GM19467 (cell line): ENCODE measurements around the gene SNX1.
"Not testable (repeated sequence)": the region's sequence is repeated elsewhere in the genome, so short reads cannot be mapped to it uniquely, and the experiment has no call there.

Experiments
- ATAC-seq: cut with Tn5 transposase; IDR thresholded peaks from one replicate; pipeline ENCODE4 v1.9.1; 2021; ENCODE audit warnings: mild to moderate bottlenecking, moderate library complexity; ENCODE audit not compliant: unreplicated experiment

SNX1 gene

GRCh38 chr15:64095795-64096667 is at the start of gene SNX1:
Gene SNX1 (plus strand): TSS chr15:64095982. CDS start chr15:64096014, 32 bp downstream.
- ATAC-seq: peak; percentile 45

DNA sequence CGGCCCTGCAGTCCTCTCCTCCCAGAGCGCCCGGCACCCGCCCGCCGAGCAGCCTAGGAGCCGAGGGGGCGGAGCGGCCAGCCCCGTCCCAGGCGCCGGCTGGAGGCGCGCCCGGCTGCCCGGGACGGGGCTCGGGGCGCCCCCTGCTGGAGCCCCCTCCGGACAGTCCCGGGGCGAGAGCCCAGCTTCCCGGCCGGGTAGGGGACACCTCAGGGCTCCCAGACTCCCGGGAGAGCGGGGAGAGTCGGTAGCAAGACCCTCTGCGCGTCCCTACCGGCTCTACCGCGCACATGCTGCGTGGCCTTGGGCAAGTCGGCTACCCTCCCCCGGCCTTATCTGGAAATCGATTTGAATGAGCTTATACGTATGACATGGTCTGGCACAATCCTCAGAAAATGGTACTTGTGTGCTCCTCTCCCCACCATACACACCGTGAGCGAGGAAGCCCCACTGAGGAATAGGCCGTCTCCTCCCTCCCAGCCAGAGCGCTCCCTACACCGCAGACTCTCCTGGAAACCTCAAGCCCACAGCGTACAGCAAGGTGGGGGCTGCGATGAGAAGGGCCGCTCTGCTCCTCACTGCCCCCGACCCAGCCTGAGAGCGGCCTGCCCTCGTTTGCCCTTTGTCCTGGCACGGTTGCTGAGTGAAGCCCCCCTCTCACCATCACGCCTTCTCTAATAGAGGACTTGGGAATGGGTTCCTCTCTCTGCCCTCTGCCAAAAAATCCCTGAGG is 49.2 kb upstream of the SNX1 start, which contains the start of gene DAPK2:
Gene DAPK2, minus strand, starts transcription at position 65 of the 733 bp plus-strand sequence. CDS start 6,224 bp downstream, outside the sequence.
- peak; percentile 54 for ATAC-seq

- no peak for ATAC-seq
Observed at GRCh38 chr15:64048781-64049460, 46.9 kb upstream of the SNX1 start.

DNA sequence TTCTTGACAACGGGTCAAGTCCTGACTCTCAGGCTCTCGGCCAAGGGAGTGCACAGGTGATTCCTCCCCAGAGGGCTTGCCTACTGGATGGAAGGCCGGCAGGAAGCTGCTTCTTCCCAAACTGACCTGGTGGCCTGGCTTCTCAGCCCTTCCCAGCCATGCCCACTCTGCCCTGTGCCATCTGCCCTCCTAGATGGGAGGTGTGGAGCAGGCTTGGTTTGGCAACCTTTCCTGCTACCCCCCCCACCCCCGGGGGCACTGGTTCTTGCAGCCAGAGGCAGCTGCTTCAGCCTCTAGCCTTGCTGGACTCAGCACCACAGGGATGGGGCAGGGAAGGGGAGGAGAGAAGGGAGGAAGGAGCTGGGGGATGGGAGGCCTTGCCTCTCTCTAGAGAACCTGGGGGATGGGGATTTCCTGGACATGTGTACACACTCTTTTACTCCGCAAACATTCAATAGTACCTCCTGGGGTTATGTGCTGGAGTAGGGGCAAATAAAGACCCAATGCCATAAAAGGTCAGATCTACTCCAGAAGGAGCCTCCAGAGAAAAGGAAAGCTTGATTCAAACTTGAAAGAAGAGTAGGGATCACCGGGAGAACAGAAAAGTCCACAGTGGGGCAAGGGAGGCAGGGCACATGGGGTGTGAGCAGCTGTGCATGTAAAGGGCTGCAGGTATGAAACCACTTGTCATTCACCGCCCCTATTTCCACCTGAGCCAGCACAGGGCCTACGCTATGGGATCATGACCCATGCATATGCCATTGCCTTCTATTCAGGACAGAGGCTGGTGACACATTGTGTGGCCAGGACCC is 45.3 kb upstream of the SNX1 start:
- no peak for ATAC-seq

DNA sequence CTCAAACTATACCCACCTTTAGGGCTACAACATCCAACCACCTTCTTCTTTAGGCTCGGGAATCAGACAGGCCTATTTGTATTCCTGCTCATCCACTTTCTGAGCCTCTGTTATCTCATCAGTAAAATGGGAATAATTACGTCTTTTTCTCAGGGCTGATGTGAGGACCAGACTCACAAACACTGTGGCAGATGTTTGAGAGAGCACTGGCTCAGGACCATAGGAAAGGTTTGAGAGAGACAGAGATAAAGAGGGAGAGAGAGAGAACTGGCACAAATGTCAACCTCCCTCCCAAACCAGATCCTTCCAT is 44.7 kb upstream of the SNX1 start:
- no peak for ATAC-seq

DNA sequence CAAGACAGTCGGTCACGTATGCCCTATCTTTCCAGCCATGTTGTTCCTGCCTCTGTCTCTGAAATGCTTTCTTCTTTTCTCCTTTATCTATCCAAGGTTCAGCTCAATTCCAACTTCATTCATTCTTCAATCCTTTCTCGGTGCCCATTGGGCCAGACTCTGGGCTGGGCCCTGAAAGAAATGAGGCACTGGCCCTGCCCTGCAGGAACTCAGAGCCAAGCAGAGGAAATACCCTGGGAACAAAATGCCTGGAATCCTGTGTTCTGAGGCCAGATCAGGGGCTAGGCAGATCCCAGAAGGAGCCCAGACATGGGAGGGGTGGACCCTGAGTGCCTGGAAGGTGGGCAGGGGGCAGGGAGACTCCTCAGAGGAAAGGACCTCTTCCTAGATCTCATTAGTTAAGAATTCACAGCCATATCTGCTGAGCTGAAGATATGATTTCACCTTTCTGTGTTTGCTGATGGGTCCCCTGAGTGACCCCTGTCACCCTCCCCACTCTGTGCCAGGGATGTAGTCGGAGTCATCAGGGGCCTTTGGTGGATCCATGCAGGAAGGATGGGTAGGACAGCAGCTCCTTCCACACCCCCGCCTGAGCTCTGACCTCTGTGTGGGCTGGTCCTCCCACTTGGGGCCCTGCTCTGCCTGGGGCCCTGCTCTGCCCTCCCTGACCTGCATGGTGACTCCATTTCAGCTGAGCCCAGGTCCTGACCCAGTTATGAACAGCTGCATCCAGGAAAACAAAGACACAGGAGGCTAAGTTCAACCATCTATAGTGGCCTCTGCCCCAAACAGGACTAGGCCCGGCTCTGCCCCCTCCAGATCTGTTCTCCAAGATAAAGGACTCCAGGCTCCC is 44.1 kb upstream of the SNX1 start:
- ATAC-seq: no peak

DNA sequence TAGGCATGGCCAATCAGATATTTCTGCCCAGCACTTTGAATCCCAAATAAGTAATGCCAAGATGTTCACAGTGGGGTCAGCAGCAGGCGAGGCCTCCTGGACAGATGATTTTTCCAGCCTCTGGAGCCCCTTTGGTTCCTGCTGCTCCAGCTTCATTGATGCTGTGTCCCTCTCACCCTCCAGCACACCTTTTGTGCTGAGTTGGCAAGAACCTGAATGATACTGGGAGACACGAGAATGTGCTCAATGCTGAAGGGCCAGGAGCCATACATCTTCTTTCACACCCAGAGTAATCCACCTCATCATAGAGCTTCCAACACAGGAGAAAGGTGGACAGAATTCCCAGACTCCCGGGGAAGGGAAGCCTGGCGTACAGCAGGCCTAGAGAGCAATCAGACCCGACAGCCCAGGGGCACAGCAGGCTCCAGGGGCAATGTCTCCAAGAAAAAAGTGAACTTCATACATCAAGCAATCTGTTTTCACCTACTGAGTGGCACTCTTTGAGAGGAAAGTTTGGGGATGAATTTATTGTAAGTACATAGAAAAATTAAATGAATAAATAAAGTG is 42.8 kb upstream of the SNX1 start:
- no peak for ATAC-seq

- ATAC-seq: not testable (repeated sequence)
Observed at GRCh38 chr15:64053674-64054073, 42.1 kb upstream of the SNX1 start.

DNA sequence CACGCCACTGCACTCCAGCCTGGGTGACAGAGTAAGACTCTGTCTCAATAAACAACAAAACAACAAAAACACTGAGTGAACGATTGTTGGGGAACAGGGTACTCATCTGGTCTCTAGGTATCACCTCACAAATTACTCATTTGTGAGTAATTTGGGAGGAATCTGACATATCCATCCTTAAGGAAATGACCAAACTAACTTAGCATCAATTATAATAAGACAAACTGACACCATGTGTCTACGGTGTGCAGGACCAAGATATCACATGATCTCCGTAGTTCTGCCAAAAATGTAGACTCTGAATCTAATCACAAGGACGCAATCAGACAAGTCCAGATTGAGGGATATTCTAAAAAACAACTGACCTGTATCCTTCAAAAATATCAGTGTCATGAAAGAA is 37.5 kb upstream of the SNX1 start:
- ATAC-seq: no peak

DNA sequence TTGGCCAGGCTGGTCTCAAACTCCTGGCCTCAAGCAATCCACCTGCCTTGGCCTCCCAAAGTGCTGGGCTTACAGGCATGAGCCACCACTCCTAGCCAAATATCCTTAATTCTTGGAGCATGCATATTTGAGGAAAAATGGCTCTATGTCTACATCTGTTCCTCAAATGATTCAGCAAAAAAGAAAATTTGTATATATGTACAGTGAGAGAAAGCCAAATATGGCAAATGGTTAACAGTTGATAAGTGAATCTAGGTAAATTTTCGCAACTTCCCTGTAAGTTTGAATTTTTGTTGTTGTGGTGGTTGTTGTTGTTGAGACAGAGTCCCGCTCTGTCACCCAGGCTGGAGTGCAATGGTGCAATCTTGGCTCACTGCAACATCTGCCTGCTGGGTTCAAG is 36.7 kb upstream of the SNX1 start:
- ATAC-seq: not testable (repeated sequence)

DNA sequence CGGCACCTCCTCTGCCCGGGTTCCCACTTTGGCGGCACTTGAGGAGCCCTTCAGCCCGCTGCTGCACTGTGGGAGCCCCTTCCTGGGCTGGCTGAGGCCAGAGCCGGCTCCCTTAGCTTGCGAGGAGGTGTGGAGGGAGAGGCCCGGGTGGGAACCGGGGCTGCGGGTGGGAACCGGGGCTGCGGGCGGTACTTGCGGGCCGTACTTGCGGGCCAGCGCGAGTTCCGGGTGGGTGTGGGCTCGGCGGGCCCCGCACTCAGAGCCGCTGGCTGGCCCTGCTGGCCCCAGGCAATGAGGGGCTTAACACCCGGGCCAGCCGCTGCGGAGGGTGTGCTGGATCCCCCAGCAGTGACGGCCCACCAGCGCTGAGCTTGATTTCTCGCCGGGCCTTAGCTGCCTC is 35.1 kb upstream of the SNX1 start:
- no peak for ATAC-seq

DNA sequence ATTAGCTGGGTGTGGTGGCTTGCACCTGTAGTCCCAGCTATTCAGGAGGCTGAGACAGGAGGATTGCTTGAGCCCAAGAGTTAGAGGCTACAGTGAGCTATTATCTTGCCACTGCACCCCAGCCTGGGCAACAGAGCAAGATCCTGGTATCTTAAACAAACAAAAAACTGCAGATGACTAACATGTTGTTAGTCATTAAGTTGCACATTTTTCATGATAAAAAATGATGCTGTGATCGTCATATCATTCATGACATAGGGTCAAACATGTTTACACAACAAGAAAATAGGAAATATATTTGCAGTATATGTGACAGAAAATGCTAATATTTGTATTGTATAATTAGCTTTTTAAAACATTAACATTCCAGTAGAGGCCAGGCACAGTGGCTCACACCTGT is 29.3 kb upstream of the SNX1 start:
- ATAC-seq: no peak

DNA sequence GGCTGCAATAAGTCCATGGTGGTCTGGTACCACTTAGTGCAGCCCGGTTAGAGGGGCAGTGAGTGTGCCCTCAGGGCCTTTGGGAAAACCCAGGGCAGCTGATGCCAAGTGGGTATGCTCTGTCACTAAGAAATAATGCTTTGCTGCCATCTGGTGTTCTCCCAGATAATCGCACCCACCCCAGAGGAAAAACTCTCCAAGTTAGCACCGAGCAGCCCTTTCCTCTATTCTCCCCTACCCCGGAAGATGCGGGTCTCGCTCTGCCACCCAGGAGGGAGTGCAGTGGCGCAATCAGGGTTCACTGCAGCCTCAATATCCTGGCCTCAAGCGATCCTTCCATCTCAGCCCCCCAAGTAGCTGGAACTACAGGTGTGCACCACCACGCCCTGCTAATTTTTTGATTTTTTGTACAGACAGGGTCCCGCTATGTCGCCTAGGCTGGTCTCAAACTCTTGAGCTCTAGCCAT is 28.2 kb upstream of the SNX1 start:
- ATAC-seq: no peak

- no peak for ATAC-seq
Observed at GRCh38 chr15:64068133-64068532, 27.6 kb upstream of the SNX1 start.

- ATAC-seq: no peak
Observed at GRCh38 chr15:64070106-64070505, 25.7 kb upstream of the SNX1 start.

- no peak for ATAC-seq
Observed at GRCh38 chr15:64070965-64071851, 24.6 kb upstream of the SNX1 start.

GRCh38 chr15:64071931-64072765 is 23.6 kb upstream of the SNX1 start:
- ATAC-seq: no peak

- ATAC-seq: no peak
Observed at GRCh38 chr15:64072812-64073211, 23.0 kb upstream of the SNX1 start.
